Breast epithelium (tissue), 4 donors: Measurements from ENCODE around the gene WIPF1. TPM values are rescaled to one million over a fixed set of nuclear protein-coding genes. Genes with fewer than 3 reads are reported as not detected.

Experiments
- DNase-seq, 2 donors: peaks; one replicate each; pipeline ENCODE4 v3.0.0-alpha.2; 2019; ENCODE audit warnings: low spot score in 2 of 2
- H3K27ac ChIP-seq, 2 donors: fragments of 200-600 bp; sonication (generic) in 1 of 2; one replicate each; pipeline ENCODE4 v1.5.1; 2016 to 2019; ENCODE audit warnings: mild to moderate bottlenecking in 1 of 2
- H3K27me3 ChIP-seq, 2 donors: fragments of 200-600 bp; sonication (generic) in 1 of 2; one replicate each; pipeline versions ENCODE4 v1.5.1 to v1.6.0; 2017 to 2019; ENCODE audit warnings: control low read depth in 1 of 2, mild to moderate bottlenecking in 1 of 2
- H3K36me3 ChIP-seq: fragments of 200-600 bp; one replicate; pipeline ENCODE4 v1.5.1; 2019
- H3K4me1 ChIP-seq, 2 donors: fragments of 200-600 bp; sonication (generic); one replicate each; pipeline ENCODE4 v1.5.1; 2016 to 2019; ENCODE audit warnings: control low read depth in 1 of 2
- H3K4me3 ChIP-seq, 3 donors: fragments of 200-600 bp; sonication (generic); 1 replicate in 2 of 3; 2 replicates in 1 of 3; pipeline ENCODE4 v1.5.1; 2016 to 2019; ENCODE audit warnings: mild to moderate bottlenecking in 3 of 3, moderate library complexity in 2 of 3
- H3K9me3 ChIP-seq, 2 donors: fragments of 200-600 bp; sonication (generic) in 1 of 2; one replicate each; pipeline ENCODE4 v1.5.1; 2016 to 2019; ENCODE audit warnings: control low read depth in 1 of 2
- CTCF ChIP-seq, 3 donors: fragments of 450-650 bp; IDR thresholded peaks; one replicate each; pipeline ENCODE4 v1.5.1; 2016 to 2017; ENCODE audit warnings: antibody characterized with exemption in 3 of 3, mild to moderate bottlenecking in 3 of 3, moderate library complexity in 3 of 3
- POLR2A ChIP-seq: fragments of 450-650 bp; IDR thresholded peaks from one replicate; pipeline ENCODE4 v1.6.1; 2016; ENCODE audit warnings: antibody characterized with exemption, mild to moderate bottlenecking, moderate library complexity
- POLR2AphosphoS5 ChIP-seq, 3 donors: sonication (generic); formaldehyde crosslinking; IDR thresholded peaks; one replicate each; pipeline ENCODE4 v1.6.1; 2017; ENCODE audit warnings: antibody characterized with exemption in 3 of 3
- intact Hi-C: fragments of 100-400 bp; cut with DNase I; formaldehyde crosslinking; loops from one replicate; pipeline ENCODE4 v1.15.1; 2023; ENCODE audit warnings: low total_unique reads
- total RNA-seq, 3 donors: library from RNA; depleted of rRNA; stranded (reverse); fragments of >200 nt; gene quantifications; one replicate each; pipeline ENCODE4 v1.1.0, GENCODE V29; 2016

Gene WIPF1
- total RNA-seq, 3 donors from 2014 or later, result 17.6 to 43.2 (median 24.9) TPM

DNA sequence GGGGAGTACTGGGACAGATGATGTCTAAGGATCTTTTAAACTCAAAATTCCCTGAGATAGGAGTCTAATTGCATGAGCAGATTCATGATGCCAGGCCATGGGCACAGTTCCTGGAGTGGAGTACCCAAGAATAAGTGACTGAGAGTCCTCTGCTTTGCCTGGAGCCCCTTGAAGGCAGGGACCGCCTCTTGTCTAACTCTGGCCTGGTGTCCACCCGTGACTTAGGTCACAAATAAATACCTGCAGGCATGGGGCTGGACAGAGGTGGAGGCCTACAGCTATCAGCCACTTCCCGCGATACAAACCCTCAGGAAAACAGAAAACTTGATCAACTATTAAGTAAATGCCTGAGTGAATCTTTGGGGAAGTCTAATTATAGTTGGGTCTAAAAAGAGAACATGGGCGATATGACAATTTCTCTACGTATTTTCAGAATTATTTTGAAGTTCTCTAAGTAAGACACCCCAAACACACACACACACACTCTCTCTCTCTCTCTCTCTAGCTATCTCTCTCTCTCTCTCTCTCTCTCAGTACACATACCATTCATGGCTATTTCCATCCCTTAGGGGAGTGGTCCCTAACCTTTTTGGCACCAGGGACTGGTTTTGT lies 1.8 kb upstream of the WIPF1 start:
- intact Hi-C loops, result no loop called here
- Histone ChIP-seq H3K36me3 (no peaks in the 10 kb centered on the region), H3K4me3 (no peak overlapping the region), H3K4me1 (no peaks in the 10 kb centered on the region), H3K27ac (peak overlapping the region in 1 of 2 donors; percentile 57), H3K9me3 (no peaks in the 10 kb centered on the region), H3K27me3 (no peaks in the 10 kb centered on the region)
- no peak for TF ChIP-seq POLR2AphosphoS5 (IDR thresholded peaks at IDR 0.05)
- no peak for TF ChIP-seq POLR2A
- no peak for TF ChIP-seq CTCF (IDR thresholded peaks at IDR 0.05)
- DNase-seq, result no peak

DNA sequence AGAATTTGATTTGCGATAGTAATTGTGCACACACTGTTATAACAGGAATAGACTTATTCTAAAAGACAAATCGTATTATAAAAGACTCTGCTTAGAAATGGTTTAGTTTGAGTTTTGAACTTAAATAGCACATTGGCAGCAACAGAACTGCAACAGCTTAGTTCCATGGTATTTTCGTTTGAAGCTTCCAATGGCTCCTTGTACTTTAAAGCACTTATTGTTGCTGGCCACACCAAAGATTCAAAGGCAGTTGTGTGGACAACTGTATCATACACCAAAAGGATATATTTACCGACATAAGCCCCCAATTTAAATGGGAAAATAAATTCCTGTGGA lies 627 bp downstream of the WIPF1 start:
- TF ChIP-seq CTCF (IDR thresholded peaks at IDR 0.05) (no peak), POLR2A (no peak), POLR2AphosphoS5 (IDR thresholded peaks at IDR 0.05) (no peak)
- Histone ChIP-seq H3K36me3 (no peaks in the 10 kb centered on the region), H3K4me1 (no peaks in the 10 kb centered on the region), H3K27ac (peak overlapping the region; percentile 60 to 67), H3K4me3 (peak overlapping the region; percentile 23 to 25 (median 24)), H3K27me3 (no peaks in the 10 kb centered on the region), H3K9me3 (no peaks in the 10 kb centered on the region)
- intact Hi-C loops, result no loop called here
- DNase-seq, result no peak

- H3K9me3 ChIP-seq, result no peaks in the 10 kb centered on the region
- no peaks in the 10 kb centered on the region for H3K27me3 ChIP-seq
- H3K36me3 ChIP-seq, result no peaks in the 10 kb centered on the region
- no peaks in the 10 kb centered on the region for H3K4me1 ChIP-seq
- intact Hi-C loops, result no loop called here
- H3K27ac ChIP-seq, result peak overlapping the region; percentile 3 to 57
- peak overlapping the region in 2 of 3 donors; percentile 4 to 19 for H3K4me3 ChIP-seq
- DNase-seq, result no peak
- TF ChIP-seq CTCF (IDR thresholded peaks at IDR 0.05), result no peak
- no peak for TF ChIP-seq POLR2A
- TF ChIP-seq POLR2AphosphoS5 (IDR thresholded peaks at IDR 0.05), result no peak
Observed at GRCh38 chr2:174595891-174596397, 1.7 kb downstream of the WIPF1 start.

DNA sequence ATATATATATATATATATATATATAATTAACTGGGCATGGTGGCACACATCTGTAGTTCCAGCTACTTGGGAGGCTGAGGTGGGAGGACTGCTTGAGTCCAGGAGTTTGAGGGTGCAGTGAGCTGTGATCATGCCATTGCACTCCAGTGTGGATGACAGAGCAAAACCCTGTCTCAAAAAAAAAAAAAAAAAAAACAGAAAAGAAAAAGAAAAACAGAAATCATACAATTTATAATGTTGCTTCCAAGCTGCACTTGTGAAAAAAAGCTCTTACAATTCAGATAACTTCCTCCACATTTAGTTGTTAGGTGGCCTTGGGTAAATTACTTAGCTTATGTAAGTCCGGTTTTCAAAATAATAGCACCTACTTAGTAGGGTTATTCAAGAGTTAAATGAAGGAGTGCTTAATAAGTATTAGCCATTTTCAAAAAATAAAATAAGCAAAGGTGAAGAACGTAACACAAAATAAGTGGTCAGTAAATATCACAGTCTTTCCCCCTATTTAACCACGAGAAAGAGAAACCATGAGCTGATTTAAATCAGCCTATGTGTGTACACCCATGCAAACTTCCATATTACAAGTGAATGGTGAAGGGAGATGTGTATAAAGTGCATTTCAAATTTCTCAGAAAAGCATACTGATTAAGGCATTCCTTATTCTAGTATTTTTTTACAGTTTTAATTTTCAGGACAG lies 2.3 kb downstream of the WIPF1 start:
- intact Hi-C loops, result no loop called here
- no peaks in the 10 kb centered on the region for H3K36me3 ChIP-seq
- TF ChIP-seq POLR2A (no peak), CTCF (IDR thresholded peaks at IDR 0.05) (no peak), POLR2AphosphoS5 (IDR thresholded peaks at IDR 0.05) (no peak)
- H3K27ac ChIP-seq, result peak overlapping the region; percentile 3 to 57
- DNase-seq, result no peak
- H3K4me3 ChIP-seq, result peak overlapping the region in 1 of 3 donors; percentile 4
- H3K9me3 ChIP-seq, result no peaks in the 10 kb centered on the region
- H3K27me3 ChIP-seq, result no peaks in the 10 kb centered on the region
- H3K4me1 ChIP-seq, result no peaks in the 10 kb centered on the region

- intact Hi-C loops, result no loop called here
- Histone ChIP-seq H3K36me3 (no peaks in the 10 kb centered on the region), H3K4me1 (no peaks in the 10 kb centered on the region), H3K4me3 (no peak overlapping the region), H3K27ac (peak overlapping the region; percentile 45 to 52), H3K9me3 (no peaks in the 10 kb centered on the region), H3K27me3 (no peaks in the 10 kb centered on the region)
- no peak for TF ChIP-seq POLR2A
- no peak for TF ChIP-seq POLR2AphosphoS5 (IDR thresholded peaks at IDR 0.05)
- no peak for TF ChIP-seq CTCF (IDR thresholded peaks at IDR 0.05)
- DNase-seq, result no peak
Observed at GRCh38 chr2:174594456-174594855, 3.1 kb downstream of the WIPF1 start.
